ENCODE data around the gene APBA3.

DNA sequence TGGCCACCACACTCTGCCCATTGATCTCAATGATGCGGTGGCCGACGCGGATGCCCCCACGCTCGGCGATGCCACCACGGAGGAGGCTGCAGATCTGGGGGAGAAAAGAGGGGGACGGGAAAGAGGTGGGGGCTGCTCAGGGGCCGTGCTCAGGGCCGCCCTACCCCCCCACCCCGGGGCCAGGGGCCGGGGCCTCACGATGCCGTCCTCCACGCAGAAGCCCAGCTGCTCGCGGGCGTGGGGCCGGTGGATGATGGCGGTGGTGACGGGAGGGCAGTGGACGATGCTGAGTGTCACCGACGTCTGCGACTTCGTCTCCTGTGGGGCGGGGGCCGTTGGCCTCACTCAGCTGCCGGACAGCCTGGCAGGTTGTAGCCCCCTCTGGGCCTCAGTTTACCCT, 10.3 kb downstream of the APBA3 start:
- TF ChIP-seq, protein P1, sequence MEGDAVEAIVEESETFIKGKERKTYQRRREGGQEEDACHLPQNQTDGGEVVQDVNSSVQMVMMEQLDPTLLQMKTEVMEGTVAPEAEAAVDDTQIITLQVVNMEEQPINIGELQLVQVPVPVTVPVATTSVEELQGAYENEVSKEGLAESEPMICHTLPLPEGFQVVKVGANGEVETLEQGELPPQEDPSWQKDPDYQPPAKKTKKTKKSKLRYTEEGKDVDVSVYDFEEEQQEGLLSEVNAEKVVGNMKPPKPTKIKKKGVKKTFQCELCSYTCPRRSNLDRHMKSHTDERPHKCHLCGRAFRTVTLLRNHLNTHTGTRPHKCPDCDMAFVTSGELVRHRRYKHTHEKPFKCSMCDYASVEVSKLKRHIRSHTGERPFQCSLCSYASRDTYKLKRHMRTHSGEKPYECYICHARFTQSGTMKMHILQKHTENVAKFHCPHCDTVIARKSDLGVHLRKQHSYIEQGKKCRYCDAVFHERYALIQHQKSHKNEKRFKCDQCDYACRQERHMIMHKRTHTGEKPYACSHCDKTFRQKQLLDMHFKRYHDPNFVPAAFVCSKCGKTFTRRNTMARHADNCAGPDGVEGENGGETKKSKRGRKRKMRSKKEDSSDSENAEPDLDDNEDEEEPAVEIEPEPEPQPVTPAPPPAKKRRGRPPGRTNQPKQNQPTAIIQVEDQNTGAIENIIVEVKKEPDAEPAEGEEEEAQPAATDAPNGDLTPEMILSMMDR (conservative IDR thresholded peaks at IDR 0.05; ENCODE audit: low read depth, low read length), result no peak
- TF ChIP-seq EZH2phosphoT487 (IDR thresholded peaks at IDR 0.05; ENCODE audit: borderline replicate concordance, low read length), result no peak
